ENCODE results near the gene RAD52. TPM values are rescaled to one million over a fixed set of nuclear protein-coding genes. Genes with fewer than 3 reads are reported as not detected.

Gene RAD52
- total and polyA plus RNA-seq, 12 donors, result 4.1 to 14.8 (median 6.1) TPM

- Histone ChIP-seq H3K9me3 (no peaks in the 10 kb centered on the region), H3K4me1 (peaks cover 0 to 9% (median 0%) of the 10 kb centered on the region in 9 donors), H3K27me3 (no peaks in the 10 kb centered on the region), H3K27ac (no peak overlapping the region), H3K4me3 (no peak overlapping the region), H3K36me3 (peaks cover 0 to 100% (median 47%) of the 10 kb centered on the region in 9 donors)
- ATAC-seq (no peak), DNase-seq (no peak)
- 89 to 91% methylated on average over 1 of the region's 1 CpG for WGBS, 2 donors
- intact Hi-C loops (cut with DNase I), result no loop called here
- TF ChIP-seq CTCF (IDR thresholded peaks at IDR 0.05), result no peak
These were observed 79.1 kb downstream of the RAD52 start for GRCh38 chr12:870378-870777.

- intact Hi-C loops (cut with DNase I), result no loop called here
- Histone ChIP-seq H3K36me3 (peaks cover 0 to 100% (median 56%) of the 10 kb centered on the region in 9 donors), H3K4me1 (peaks cover 0 to 4% (median 0%) of the 10 kb centered on the region in 9 donors), H3K9me3 (no peaks in the 10 kb centered on the region), H3K4me3 (no peak overlapping the region), H3K27me3 (no peaks in the 10 kb centered on the region), H3K27ac (no peak overlapping the region)
- ATAC-seq, result no peak
- DNase-seq, result no peak
- WGBS, 2 donors, result 62 to 70% methylated on average over 3 of the region's 3 CpGs
- TF ChIP-seq CTCF (IDR thresholded peaks at IDR 0.05), result peak in 3 of 9 donors; percentile 13 to 20 (median 14)
These were observed 80.8 kb downstream of the RAD52 start for GRCh38 chr12:868722-869121.

GRCh38 chr12:867905-868304, 81.6 kb downstream of the RAD52 start:
- Histone ChIP-seq H3K27ac (no peak overlapping the region), H3K4me3 (no peak overlapping the region), H3K27me3 (no peaks in the 10 kb centered on the region), H3K36me3 (peaks cover 0 to 100% (median 61%) of the 10 kb centered on the region in 9 donors), H3K9me3 (no peaks in the 10 kb centered on the region), H3K4me1 (no peaks in the 10 kb centered on the region)
- no peak for DNase-seq
- intact Hi-C loops (cut with DNase I), result no loop called here
- peak in 2 of 9 donors; percentile 9 to 15 for TF ChIP-seq CTCF (IDR thresholded peaks at IDR 0.05)
- 93 to 94% methylated on average over 5 of the region's 5 CpGs for WGBS, 2 donors
- ATAC-seq, result peak in 3 of 8 donors; percentile 24 to 53 (median 24)

GRCh38 chr12:865614-866013, 83.9 kb downstream of the RAD52 start:
- no peak overlapping the region for H3K27ac ChIP-seq
- no peaks in the 10 kb centered on the region for H3K4me1 ChIP-seq
- no peak for ATAC-seq
- H3K9me3 ChIP-seq, result no peaks in the 10 kb centered on the region
- no peaks in the 10 kb centered on the region for H3K27me3 ChIP-seq
- H3K4me3 ChIP-seq, result no peak overlapping the region
- 81 to 93% methylated on average over 1 of the region's 1 CpG for WGBS, 2 donors
- H3K36me3 ChIP-seq, result peaks cover 0 to 100% (median 60%) of the 10 kb centered on the region in 9 donors
- TF ChIP-seq CTCF (IDR thresholded peaks at IDR 0.05), result no peak
- DNase-seq, result no peak
- intact Hi-C loops (cut with DNase I), result no loop called here
